Amniotic stem cell (primary cell): ENCODE data around the gene NBPF20.
"Not testable (repeated sequence)": the region's sequence is repeated elsewhere in the genome, so short reads cannot be mapped to it uniquely, and the experiment has no call there.

ENCODE experiments used
- DNase-seq: peaks from one replicate; lab custom pipeline; 2025; lab: John Stamatoyannopoulos, UW

NBPF20 gene

DNA sequence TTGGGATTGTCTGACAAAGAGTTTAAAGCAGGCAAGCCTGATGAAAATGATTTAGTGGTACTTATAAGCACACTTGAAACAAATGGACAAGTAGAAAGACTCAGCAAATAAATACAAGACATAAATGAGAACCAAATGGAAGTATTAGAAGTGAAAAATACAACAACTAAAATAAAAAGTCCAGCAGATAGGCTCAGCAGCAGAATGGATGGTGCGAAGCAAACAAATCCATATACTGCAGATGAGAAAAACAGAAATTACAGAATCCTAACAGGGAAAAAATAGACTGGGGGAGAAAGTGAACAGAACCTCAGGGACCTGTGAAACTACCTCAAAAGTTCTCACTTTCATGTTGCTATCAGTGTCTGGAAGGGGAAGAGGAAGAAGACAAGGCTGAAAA is 3.9 kb upstream of the NBPF20 start:
- not testable (repeated sequence) for DNase-seq

DNA sequence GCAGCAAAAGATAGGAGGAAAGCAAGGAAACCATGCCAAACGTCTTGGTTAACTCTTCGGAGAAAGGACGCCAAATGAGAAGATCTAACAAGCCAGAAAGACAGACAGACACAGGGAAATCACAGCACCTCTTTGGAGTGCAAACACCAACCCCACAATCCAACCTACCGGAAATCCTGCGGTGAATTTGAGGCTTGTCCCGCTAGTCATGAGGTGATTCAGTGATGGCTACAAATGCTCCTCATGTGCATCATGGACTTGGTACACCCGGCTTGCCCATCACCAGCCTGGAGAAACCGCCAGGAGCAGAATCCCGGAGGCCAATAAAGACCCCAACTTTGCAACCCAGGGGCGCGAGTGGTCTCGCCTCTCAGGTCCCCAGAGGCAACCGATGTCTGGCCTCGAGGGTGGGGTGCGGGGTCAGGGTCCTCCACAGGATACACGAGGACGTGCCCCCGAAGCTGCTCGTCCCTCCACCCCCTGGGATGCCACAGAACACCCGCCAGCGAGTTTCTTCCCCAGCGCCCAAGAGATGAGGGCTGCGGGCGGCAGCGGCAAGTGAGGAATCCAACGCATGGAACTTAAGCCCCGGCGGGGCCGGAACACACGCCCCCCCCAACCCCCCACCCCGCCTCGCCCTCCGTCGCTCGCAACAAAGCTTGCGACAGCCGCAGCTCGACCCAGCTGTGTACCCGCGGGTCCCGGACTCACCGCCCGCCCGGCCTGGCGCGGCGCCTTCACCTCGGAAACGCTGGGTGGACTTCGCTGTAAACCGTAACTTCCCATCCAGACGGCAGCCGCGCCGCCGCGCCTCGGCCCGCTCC is 579 bp downstream of the NBPF20 start:
- DNase-seq: not testable (repeated sequence)

DNA sequence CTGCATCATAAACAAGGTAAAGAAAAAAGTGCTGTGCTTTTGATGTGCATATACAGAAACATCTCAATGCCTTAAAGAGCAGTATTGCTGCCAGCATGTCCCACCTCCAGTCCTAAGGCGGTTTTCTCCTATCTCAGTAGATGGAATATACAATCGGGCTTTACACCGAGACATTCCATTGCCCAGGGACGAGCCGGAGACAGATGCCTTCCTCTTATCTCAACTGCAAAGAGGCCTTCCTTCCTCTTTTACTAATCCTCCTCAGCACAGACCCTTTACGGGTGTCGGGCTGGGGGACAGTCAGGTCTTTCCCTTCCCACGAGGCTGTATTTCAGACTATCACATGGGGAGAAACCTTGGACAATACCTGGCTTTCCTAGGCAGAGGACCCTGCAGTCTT is 10.3 kb downstream of the NBPF20 start:
- not testable (repeated sequence) for DNase-seq

DNA sequence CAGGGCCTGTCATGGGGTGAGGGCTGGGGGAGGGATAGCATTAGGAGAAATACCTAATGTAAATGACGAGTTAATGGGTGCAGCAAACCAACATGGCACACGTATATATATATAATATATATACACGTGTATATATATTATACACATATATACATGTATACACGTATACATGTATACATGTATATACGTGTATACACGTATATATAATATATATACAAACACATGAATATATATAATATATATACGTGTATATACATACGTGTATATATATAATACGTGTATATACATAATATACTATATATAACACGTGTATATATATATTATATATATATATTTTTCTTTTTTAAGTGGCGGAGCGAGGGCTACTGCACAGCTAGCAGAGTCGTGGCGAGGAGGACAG is 18.1 kb downstream of the NBPF20 start:
- DNase-seq: not testable (repeated sequence)

DNA sequence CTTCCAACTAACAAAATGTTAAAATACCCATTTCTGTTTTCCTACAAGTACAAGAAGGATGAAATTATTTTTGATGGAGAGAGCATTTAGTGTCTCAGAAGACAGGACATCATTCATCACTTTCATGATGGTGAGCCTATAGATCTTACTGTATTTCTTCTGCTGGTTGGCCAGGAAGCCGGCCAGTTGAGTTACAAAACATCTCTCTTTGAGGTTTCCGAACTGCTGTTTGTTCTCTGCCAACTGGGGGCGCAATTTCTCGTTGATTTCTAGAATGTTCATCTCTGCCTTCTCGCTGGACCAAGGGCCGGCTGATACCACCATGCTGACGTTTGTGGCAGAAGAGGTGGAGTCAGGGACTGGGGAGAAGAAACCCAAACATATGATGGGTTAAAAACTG is 20.5 kb downstream of the NBPF20 start:
- not testable (repeated sequence) for DNase-seq

DNA sequence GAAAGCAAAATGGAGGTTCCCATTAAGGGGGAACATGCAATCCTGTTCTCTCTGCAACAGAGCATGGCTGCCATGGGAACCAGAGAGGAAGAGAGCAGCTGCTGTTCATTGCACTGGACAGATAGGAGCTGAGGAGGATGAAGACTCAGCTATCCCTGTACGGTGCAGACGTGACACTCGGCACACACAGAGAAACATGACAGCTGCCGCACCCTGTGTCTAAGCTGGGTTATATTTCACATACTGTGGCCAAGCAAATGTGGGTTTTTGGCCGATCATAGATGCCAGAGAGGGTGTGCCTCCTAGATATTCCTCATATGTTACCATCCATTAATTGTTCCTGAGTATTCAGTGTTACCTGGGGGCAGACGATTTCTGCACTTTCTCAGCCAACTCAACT is 24.7 kb downstream of the NBPF20 start:
- not testable (repeated sequence) for DNase-seq
